Stimulated activated CD4-positive, alpha-beta T cell treated with anti-CD3 and anti-CD28 coated beads, Interleukin-1b, Interleukin-23, amount 100 ng/mL, for 4 hours (primary cell): ENCODE results near the gene BBS2.

Source experiments
- DNase-seq, 2 donors: peaks; one replicate each; pipeline ENCODE4 v3.0.0-alpha.2; 2020; ENCODE audit warnings: low read depth in 2 of 2

The BBS2 gene, protein sequence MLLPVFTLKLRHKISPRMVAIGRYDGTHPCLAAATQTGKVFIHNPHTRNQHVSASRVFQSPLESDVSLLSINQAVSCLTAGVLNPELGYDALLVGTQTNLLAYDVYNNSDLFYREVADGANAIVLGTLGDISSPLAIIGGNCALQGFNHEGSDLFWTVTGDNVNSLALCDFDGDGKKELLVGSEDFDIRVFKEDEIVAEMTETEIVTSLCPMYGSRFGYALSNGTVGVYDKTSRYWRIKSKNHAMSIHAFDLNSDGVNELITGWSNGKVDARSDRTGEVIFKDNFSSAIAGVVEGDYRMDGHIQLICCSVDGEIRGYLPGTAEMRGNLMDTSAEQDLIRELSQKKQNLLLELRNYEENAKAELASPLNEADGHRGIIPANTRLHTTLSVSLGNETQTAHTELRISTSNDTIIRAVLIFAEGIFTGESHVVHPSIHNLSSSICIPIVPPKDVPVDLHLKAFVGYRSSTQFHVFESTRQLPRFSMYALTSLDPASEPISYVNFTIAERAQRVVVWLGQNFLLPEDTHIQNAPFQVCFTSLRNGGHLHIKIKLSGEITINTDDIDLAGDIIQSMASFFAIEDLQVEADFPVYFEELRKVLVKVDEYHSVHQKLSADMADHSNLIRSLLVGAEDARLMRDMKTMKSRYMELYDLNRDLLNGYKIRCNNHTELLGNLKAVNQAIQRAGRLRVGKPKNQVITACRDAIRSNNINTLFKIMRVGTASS

DNA sequence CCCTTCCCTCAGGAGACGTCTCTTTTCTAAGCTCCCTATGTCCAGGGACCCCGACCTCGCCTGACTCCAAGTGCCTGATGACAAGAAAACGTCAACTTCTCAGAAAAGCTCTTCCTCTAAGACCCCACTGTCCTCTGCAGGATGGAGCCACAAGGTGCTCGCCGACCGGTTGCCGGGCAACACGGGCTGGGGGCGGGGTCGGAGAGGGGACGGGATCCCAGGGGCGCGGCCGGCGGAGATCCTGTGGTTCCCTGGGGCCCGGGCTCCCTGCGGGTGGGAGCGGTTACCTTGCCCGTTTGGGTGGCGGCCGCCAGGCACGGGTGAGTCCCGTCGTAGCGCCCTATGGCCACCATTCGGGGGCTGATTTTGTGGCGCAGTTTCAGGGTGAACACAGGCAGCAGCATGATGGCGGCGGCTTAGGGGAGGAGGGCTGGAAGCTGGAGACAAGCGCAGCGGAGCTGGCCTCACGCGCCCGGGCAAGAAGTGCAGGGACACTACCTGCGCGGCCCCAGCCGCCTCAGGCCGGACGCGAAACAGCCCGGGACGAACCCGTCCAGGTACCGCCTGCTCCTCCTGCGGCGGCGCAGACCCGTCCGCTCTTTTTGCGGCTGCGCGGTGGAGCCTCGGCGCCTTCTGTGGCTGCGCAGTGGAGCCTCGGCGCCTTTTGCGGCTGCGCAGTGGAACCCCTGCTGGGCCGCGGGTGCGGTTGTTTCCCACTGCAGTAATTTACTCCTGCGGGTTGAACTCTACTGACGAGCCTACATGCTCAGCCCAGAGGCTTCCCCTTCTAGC lies at the start of gene BBS2:
Gene BBS2 (minus strand): TSS at position 566 of the 792 bp plus-strand sequence. CDS start 162 bp downstream, at position 404.
- DNase-seq: peak; percentile 88 to 90

DNA sequence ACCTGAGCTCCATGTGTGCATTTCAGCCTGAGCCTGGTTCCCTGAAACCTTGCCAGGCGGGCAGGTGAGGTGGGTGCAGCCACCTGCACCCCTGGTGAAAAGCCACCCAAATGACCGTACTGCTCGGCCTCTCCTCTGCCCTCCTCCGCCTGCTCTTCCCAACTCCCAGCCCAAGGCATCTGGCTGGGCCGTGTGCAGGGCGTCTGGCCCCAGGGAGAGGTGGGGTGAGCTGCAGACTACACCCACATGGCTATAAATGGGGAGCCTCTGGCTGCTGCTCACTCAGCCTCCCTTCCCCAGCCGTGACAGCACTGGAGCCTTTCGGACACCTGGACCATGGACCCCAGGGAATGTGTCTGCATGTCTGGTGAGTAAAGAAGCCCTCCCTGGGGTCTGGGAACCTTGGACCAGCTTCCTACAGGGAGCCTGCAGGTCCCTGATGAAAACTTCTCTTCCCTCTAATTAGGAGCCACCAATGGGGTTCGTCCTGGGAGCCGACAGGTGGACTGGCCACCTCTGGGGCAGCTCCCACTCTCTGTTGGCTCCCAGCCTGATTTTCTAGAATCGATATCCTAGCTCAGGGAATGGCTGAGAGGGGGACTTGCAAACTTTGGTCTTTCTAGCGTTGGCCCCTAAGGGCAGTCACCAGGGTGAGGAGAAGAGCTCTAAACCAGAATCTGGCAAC lies 45.1 kb upstream of the BBS2 start, which contains the start of gene MT4:
Gene MT4 (plus strand): TSS at position 281 of the 685 bp plus-strand sequence. CDS start 56 bp downstream, at position 337.
- no peak for DNase-seq

DNA sequence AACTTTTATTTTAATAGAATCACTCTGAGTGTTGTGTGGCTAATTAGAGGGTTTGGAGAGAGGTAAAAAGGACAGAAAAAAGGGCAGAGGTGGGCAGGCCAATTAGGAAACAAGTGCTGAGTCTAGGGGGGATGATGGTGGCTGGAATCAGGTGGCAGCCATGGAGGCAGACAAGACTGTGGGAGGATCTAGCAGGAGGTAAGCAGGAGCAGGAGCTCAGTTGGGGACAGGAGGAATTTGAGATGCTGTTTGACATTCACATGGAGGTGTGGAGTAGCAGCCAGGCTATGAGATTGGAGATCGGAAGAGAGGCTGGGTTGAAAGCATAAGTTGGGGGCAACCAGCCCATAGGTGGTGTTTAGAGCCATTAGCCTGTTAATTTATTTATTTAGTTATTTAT lies 41.3 kb upstream of the BBS2 start:
- DNase-seq: no peak

DNA sequence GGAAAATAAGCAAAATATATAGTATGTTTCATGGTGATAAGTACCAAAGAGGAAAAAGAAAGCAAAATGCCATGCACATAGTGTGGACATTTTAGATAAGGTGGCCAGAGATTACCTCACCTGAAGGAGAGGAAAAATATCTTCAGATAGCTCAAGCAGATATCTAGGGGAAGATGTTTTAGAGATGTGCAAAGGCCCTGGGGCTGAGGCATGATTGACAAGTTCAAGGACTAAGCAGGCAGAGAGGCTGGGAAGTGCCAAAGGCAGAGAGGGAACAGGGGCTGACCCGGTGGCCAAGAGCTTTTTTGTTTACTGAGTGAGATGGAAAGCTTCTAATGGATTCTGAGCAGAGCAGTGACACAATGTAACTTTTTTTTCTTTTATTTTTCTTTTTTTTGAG lies 40.6 kb upstream of the BBS2 start:
- DNase-seq: no peak

DNA sequence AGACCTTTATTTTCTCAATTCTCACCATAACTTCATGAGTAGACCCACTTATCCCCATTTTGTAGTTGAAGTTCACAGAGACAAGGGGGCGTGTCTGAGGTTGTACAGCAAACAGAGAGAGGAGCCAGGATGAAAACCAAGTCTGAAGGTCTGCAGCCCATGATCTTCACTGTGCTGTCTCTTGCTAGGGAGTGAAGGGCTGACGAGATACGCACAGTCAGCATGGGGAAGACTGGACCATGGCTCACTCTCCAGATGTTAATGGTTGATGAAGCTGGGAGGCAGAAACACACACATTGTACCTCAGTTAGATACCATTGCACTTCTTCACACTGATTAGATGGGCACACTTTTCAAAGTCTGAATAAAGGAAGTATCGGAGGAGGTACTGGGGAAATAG lies 39.3 kb upstream of the BBS2 start:
- no peak for DNase-seq

DNA sequence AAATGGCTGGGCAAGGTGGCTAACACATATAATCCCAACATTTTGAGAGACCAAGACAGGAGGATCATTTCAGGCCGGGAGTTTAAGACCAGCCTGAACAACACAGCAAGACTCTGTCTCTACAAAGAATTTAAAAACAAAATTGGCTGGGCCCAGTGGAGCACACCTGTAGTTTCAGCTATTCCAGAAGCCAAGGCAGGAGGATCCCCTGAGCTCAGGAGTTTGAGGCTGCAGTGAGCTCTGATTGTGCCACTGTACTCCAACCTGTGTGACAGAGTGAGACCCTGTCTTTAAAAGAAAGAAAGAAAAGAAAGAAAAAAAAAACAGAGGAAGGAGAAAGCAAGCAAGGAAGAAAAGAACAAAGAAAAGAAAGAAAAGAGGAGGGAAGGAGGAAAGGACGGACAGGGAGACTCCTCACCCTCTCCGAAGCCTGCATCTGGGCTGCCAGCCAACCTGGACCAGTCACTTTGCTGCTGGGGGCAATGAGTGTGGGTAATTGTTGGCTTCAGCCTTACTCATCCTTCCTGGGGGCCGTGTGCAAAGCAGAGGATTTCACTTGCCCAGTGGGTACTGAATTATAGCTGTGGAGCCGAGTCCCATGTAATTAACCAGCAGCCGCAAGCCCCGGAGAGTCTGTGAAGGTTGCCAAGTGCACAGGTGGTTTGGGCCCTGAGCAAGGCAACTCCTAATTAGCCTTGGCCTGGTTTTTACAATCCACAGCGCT lies 38.4 kb upstream of the BBS2 start:
- no peak for DNase-seq

DNA sequence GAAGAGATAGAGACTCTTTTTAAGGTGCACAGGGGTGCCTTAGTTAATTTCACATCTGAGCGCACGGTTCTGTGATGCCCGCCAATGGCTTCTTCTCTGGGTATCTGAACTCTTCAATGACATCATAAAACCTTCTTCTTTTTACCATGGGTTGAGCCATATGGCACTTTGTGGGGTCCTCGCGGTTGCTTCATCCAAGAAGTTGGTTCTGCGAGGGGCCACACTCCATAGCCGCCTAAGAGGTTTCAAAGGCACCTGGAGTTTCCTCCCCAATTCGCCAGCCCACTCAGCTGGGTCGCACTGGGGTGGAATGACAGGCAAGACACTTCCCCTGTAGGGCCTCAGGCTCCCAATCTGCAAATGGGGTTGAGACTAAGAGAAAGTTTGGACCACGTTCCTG lies 34.6 kb upstream of the BBS2 start:
- DNase-seq: no peak

DNA sequence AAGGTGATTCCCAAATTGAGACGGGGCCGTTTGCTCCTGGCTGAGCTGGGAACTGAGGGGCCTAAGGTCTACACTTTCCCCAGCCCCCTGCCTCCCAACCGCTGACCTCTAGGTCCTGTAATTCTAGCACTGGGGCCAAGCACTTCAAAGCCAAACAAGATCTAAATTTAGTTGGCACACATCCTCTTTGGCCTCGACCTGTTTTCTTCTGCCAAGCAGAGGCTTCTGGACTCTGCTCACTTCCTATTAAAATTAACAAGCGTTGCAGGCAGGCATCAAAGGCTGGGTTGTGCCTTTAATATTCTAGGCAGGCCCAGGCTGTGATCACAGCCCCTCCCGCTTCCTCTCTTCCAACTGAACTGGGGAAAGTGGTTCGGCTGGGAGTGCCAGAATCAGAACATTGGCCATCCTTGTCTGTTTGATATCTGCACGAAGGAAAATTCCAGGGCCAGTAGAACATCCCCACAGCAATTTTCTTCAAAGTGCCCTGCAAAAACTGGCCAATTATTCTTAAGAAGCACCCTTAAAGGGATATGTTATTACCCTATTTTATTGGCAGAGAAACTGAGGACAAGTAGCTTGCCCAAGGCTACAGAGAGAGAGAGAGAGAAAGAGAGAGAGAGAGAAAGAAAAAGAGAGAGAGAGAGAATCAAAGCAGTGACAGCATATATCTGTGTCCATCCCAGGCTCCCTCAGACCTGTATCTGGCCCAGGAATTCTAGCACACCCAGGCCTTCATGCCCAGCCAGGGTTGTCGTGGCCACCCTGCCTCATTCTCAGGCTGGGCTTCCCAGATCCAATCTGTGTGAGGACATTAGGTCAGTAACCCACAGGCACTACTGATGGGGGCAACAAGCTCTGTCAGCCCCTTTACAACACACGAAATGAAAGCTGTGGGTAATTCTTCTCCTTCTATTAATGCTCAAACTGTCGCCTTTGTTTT lies 32.2 kb upstream of the BBS2 start:
- DNase-seq: no peak

DNA sequence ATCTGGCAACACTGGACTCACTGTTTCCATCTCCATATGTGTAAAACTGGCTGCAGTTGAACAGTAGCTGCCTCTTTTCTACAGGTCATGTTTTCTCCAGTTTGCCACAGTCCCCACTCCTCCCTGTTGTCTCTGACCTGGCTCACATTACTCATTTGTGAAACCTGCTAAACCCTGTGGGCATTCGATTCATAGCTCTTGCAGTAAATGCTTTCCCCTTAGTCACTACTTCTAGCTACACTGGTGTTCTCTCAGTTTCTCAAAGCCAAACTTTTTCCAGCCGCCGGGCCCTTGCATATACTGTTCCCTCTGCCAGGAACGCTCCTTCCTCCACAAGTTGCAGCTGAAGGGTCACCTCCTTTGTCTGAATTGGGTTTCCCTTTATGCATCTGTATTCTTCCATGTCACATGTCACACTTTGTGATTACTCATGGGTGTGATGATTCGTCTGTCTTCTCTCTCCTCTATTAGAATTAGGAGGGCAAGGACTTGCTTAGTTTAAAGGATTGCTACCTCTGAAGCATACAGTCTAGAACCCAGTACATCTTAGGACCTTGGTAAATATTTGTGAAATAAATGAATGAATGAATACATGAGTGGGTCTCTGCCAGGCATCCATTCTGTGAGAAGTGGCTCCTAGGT lies 30.0 kb upstream of the BBS2 start:
- DNase-seq: no peak

DNA sequence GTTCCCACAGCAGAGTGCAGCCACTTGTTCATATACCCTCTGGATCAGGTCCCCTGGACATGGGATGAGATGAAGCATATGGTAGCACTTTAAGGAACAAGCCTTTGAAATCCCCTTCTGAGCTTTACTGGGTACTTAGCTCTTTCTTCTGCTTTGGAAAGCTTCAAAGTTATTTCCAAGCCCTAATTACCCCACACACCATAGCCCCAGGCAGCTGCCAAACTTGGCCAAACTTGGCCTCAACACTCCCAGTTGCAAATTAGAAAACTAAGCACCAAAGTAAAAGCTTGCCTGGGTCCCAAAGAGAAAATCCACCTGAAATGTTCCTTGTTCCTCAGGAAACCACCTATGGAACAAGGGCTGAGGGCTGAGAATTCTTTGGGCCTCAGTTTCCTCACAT lies 29.3 kb upstream of the BBS2 start:
- DNase-seq: no peak

DNA sequence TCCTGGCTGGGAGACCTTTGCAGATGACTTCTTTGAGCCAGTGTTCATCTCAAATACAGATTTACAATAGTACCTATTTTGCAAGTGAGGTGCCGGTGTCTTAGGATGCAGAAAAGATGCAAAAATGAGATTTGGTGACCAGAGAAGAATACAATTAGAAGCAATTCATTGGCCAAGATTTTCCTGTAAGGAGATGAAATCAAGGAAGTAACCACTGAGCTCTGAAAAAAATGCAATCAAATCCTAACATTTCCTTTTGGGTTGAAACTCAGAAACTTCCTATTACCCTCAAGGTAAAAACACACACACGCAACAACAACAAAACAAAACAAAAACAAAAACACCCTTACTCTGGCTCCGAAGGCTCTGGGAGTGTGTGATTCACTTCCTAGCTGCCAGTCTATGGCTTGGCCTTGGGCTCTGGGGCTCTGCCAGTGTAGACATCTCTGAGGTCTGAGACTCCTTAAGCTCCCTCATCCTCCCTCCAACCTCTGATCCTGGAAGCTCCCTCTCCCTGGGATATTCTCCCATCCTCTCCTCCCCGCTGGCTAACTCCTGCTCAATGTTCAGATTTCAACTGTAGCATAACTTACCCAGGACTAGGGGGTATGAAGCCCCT lies 28.2 kb upstream of the BBS2 start:
- no peak for DNase-seq

DNA sequence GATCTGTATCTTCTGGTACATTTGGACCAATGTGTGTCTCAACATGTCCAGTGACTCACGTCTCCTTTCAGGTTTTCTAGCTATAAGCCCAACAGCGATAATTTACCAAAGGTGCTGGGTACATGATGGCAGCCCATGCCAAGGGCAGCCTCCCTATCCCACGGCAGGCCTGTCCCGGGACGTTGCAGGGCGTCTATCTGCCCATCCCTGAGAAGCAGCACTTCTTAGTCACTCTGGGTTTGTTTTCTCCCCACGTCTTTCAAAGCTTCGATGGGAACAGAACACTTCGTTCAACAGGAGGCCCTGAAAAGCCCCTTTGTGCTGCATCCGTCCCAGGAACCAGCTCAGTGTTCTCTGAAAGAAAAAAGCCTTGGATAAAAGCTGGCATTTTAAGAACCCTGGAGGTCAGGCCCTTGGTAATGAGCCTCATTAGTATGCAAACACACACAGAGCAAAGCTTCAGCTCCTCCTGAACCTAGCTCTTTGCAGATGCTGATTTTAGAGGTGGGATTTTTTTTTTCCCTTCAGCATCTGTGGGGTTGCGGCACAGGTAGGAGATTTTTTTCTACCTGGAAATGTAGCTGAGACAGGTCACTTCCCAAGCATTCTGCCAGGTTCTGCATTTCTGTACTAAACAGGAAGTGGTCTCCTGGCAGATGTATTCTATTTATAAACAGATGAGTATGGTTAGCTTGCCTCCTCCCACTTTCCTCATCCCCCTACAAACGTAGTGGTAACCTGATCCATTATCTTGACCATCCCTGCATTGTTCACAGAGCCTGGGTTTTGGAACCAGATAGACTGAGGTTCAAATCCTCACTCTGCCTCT lies 27.5 kb upstream of the BBS2 start:
- no peak for DNase-seq

DNA sequence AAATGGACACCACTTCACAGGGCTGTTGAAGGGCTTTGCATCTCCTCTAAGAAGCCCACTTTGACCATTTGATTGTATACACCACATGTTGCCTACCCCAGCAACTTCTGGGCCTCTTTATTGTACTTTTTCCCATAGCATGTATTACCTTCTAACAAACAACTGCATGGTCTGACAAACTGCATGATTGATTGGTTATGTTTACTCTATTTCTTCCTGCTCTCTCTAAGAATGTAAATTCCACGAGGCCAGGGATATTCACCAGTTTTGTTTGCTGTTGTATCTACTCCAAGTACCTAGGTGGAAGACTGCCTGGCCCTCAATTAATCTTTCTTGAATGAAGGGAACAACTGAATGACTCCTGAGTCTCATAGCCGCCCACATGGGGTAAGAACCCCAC lies 22.2 kb upstream of the BBS2 start:
- no peak for DNase-seq

DNA sequence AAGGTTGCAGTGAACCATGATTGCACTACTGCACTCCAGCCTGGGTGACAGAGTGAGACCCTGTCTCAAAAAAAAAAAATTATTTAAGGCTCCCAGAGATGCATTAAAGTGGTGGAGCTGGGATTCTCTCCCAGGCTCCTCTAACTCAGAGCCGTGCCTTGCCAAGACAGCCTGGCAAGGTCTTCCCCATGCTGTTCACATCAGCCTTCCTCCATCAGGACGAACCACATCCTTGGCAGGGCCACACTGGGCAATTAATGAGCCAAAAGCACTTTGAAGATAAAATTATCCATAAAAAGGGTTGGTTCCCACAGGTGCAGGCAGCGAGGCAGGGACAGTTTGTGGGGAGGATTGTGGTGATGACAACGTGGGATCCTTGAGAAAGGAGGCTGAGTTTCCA lies 19.8 kb upstream of the BBS2 start:
- DNase-seq: no peak

DNA sequence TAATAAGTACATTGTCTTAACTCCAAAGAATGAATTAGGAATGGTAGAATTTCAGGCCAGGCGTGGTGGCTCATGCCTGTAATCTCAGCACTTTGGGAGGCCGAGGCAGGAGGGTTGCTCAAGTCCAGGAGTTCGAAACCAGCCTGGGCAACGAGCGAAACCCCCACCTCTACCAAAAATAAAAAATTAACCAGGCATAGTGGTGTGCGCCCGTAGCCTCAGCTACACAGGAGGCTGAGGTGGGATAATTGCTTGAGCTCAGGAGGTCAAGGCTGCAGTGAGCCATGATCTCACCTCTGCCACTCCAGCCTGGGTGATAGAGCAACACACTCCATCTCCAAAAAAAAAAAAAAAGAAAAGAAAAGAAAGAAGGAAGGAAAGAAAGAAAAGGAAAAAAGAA lies 18.5 kb upstream of the BBS2 start:
- no peak for DNase-seq

DNA sequence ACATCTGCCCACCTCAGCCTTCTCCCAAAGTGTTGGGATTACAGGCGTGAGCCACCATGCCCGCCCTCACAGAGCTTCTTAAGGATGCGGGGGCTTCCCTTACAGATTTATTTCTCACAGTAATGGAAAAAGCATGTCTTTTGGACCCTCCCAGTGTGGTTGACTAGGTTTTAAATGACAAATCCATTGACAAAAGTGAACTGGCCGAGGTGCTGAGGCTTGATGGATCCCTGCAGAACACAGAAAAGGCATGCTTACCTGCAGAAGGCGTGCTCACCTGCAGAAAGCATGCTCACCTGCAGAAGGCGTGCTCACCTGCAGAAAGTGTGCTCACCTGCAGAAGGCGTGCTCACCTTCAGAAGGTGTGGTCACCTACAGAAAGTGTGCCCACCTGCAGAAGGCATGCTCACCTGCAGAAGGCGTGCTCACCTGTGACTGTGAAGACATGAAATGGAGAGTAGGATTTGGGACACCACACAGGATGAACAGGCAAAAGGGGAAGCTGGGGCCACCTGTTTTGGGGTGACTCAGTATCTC lies 15.1 kb upstream of the BBS2 start:
- no peak for DNase-seq

DNA sequence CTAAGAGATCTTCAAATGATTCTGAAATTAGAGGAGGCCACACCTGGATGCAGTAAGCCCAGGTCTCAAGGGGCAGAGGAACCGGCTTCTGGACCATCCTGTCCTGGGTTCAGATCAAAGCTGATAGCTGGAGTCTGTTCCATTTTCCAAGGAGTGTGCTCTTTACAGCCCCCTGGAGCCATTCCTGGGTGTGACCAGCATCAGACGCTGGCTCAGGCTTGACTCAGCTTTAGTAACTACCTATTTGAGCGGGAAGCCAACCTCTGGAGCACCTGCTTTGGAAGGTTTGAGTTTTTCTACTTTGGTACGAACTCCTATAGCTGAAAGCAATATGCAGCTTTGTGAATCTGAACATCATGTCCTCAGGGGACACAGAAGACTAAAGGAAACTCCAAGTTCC lies 12.9 kb upstream of the BBS2 start:
- DNase-seq: no peak

DNA sequence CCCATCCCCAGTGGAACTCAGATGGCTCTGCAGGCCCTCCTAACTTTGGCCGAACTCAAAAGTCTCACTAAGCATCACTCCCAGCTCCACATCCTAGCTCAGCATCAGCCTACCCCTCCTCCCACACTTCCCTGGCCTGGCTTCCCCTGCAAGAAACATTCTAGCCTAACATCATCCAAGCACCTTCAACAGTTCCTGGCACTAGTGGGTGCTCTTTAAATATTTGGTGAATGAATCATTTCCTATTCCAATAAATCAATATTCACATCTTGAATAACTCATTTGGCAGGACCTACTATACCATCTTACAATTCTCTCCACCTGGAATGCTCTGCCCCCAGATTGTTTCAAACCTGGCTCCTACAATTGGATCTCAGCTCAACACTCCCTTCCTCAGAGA lies 11.0 kb upstream of the BBS2 start:
- DNase-seq: no peak
